ENCODE data around the gene VCAN.

The VCAN gene

GRCh38 chr5:83474161-83474796 lies 2.7 kb downstream of the VCAN start:
- Histone ChIP-seq H3K27ac (ENCODE audit: extremely low read depth, low read depth, low read length) (peak overlapping the region; percentile 96), H3K9me3 (ENCODE audit: control insufficient read depth, insufficient read depth, low read depth, low read length) (no peaks in the 10 kb centered on the region), H3K36me3 (ENCODE audit: control insufficient read depth in 2 of 2, insufficient read depth in 1 of 2, low read length in 2 of 2) (no peaks in the 10 kb centered on the region; a peak in 1 of 3 replicates), H3K4me1 (ENCODE audit: control insufficient read depth, insufficient read depth, low read length) (peaks cover 5% of the 10 kb centered on the region), H3K4me3 (ENCODE audit: low read depth, low read length) (peak overlapping the region; percentile 50)
- CTCF ChIA-PET = interaction anchor here (0.6 to 1.0 kb wide), 4 partner anchors 20 to 1158 kb away, joined by 3 to 4 read pairs (median 4); no protein-coding TSS in a partner anchor
- POLR2A ChIA-PET = interaction anchor here (1.0 to 1.1 kb wide), 2 partner anchors 373 to 832 kb away, joined by 3 read pairs; no protein-coding TSS in a partner anchor
- peak; percentile 82 for TF ChIP-seq ZNF660 (tag by site-specific recombination; IDR thresholded peaks at IDR 0.05)
- TF ChIP-seq ZNF169 (tag by site-specific recombination; IDR thresholded peaks at IDR 0.05) = no peak
- TF ChIP-seq ZNF18 (tag by site-specific recombination; IDR thresholded peaks at IDR 0.05) = peak; percentile 92
- TF ChIP-seq ZNF449 (tag by site-specific recombination; IDR thresholded peaks at IDR 0.05) = peak; percentile 23; the same call in 1 of the 2 replicates
- TF ChIP-seq RBAK (tag by site-specific recombination; IDR thresholded peaks at IDR 0.05) = no peak
- peak; percentile 37; the same call in 1 of the 2 replicates for TF ChIP-seq ZFP37 (tag by site-specific recombination; IDR thresholded peaks at IDR 0.05)
- peak; percentile 20; the same call in 1 of the 2 replicates for TF ChIP-seq OSR2 (tag by site-specific recombination; IDR thresholded peaks at IDR 0.05)
- peak; percentile 72; the same call in 1 of the 2 replicates for TF ChIP-seq ZFP69B (tag by site-specific recombination; IDR thresholded peaks at IDR 0.05)
- peak; percentile 86; the same call in 1 of the 2 replicates for TF ChIP-seq ZNF610 (tag by site-specific recombination; IDR thresholded peaks at IDR 0.05; ENCODE audit: borderline replicate concordance)
- TF ChIP-seq ZNF501 (tag by site-specific recombination; IDR thresholded peaks at IDR 0.05) = peak; percentile 41; the same call in 1 of the 2 replicates
- TF ChIP-seq SP2 (tag by site-specific recombination; IDR thresholded peaks at IDR 0.05) = peak; percentile 85
- TF ChIP-seq PBX3 (CRISPR knock-in tag; IDR thresholded peaks at IDR 0.05) = peak; percentile 80; the same call in 1 of the 2 replicates
- TF ChIP-seq ZNF76 (tag by site-specific recombination; IDR thresholded peaks at IDR 0.05; ENCODE audit: borderline replicate concordance, low read depth) = peak; percentile 87
- TF ChIP-seq ZNF530 (tag by site-specific recombination; IDR thresholded peaks at IDR 0.05; ENCODE audit: low read depth) = no peak
- peak; percentile 86 for TF ChIP-seq KLF8 (tag by site-specific recombination; IDR thresholded peaks at IDR 0.05)
- TF ChIP-seq ZNF341 (tag by site-specific recombination; IDR thresholded peaks at IDR 0.05; ENCODE audit: low read depth) = peak; percentile 39
- peak; percentile 98 for TF ChIP-seq IKZF3 (tag by site-specific recombination; IDR thresholded peaks at IDR 0.05)
- peak; percentile 99 for TF ChIP-seq ZNF366 (tag by site-specific recombination; conservative IDR thresholded peaks at IDR 0.05)
- TF ChIP-seq ZBTB8A (tag by site-specific recombination; IDR thresholded peaks at IDR 0.05) = peak; percentile 88
- TF ChIP-seq ZBTB44 (tag by site-specific recombination; IDR thresholded peaks at IDR 0.05) = peak; percentile 82; the same call in 1 of the 2 replicates
- peak; percentile 79 for TF ChIP-seq ZNF692 (tag by site-specific recombination; IDR thresholded peaks at IDR 0.05)
- TF ChIP-seq ZEB2 (tag by site-specific recombination; IDR thresholded peaks at IDR 0.05) = peak; percentile 36
- TF ChIP-seq ZNF416 (tag by site-specific recombination; IDR thresholded peaks at IDR 0.05) = no peak
- TF ChIP-seq ZBTB17 (tag by site-specific recombination; IDR thresholded peaks at IDR 0.05) = peak; percentile 79; the same call in 1 of the 2 replicates
- TF ChIP-seq GLIS1 (tag by site-specific recombination; IDR thresholded peaks at IDR 0.05) = peak; percentile 86
- TF ChIP-seq ZNF561 (tag by site-specific recombination; IDR thresholded peaks at IDR 0.05; ENCODE audit: borderline replicate concordance) = peak; percentile 96
- peak; percentile 89 for TF ChIP-seq EGR2 (tag by site-specific recombination; IDR thresholded peaks at IDR 0.05; ENCODE audit: low read depth)
- peak; percentile 96 for TF ChIP-seq KLF9 (tag by site-specific recombination; IDR thresholded peaks at IDR 0.05; ENCODE audit: low read depth)
- TF ChIP-seq ZNF629 (tag by site-specific recombination; IDR thresholded peaks at IDR 0.05) = peak; percentile 28; the same call in 1 of the 2 replicates
- no peak for TF ChIP-seq ELK4 (IDR thresholded peaks at IDR 0.05; ENCODE audit: borderline replicate concordance, low read depth, low read length)

Data from HEK293 (cell line).